Measurements from ENCODE around the gene OMA1. TPM values are rescaled to one million over a fixed set of nuclear protein-coding genes. Genes with fewer than 3 reads are reported as not detected.

Gene OMA1
- polyA plus RNA-seq, 3 donors = 11.2 to 24.5 (median 15.3) TPM

GRCh38 chr1:58548371-58548770 is 1.8 kb upstream of the OMA1 start:
- H3K9ac ChIP-seq (ENCODE audit: insufficient read depth, low read length, poor library complexity, severe bottlenecking) = no peak overlapping the region
- peak overlapping the region; percentile 39 for H2AFZ ChIP-seq (ENCODE audit: insufficient read depth, low read depth, low read length, poor library complexity, severe bottlenecking)
- H3K27ac ChIP-seq (ENCODE audit: low read depth in 1 of 2, low read length in 2 of 2) = peak overlapping the region in 1 of 2 donors; percentile 37
- no peak overlapping the region for H3K4me3 ChIP-seq (replicated peaks in 1 of 3; ENCODE audit: low read depth in 2 of 3, low read length in 3 of 3)
- 0% methylated on average over 1 of the region's 2 CpGs for WGBS (ENCODE audit: insufficient coverage)
- no peaks in the 10 kb centered on the region for H3K27me3 ChIP-seq (ENCODE audit: control insufficient read depth in 2 of 2, insufficient read depth in 2 of 2, low read length in 2 of 2)
- Mint-ChIP-seq H3K36me3 (peaks cover 0 to 2% of the 10 kb centered on the region in 2 donors), H3K4me1 (peaks cover 22% of the 10 kb centered on the region), H3K4me3 (no peak overlapping the region), H3K27ac (no peak overlapping the region), H3K27me3 (ENCODE audit: low read depth in 3 of 3) (peaks cover 0 to 1% (median 0%) of the 10 kb centered on the region in 3 donors), H3K9me3 (no peaks in the 10 kb centered on the region)
- H3K79me2 ChIP-seq (ENCODE audit: insufficient read depth, low read length) = peaks cover 19% of the 10 kb centered on the region
- TF ChIP-seq CTCF (IDR thresholded peaks at IDR 0.05) = no peak
- DNase-seq = peak in 2 of 3 donors; percentile 8 to 12
- H3K9me3 ChIP-seq (replicated peaks in 1 of 2; ENCODE audit: control insufficient read depth in 1 of 2, insufficient read depth in 1 of 2, low read length in 2 of 2) = no peaks in the 10 kb centered on the region
- intact Hi-C loops (cut with micrococcal nuclease) = no loop called here
- no peaks in the 10 kb centered on the region for H4K20me1 ChIP-seq (ENCODE audit: insufficient read depth, low read length)
- no peaks in the 10 kb centered on the region for H3K36me3 ChIP-seq (replicated peaks in 1 of 2; ENCODE audit: control insufficient read depth in 1 of 2, insufficient read depth in 2 of 2, low read length in 2 of 2)
- no peak overlapping the region for H3K4me2 ChIP-seq (replicated peaks; ENCODE audit: extremely low read depth, low read length, poor library complexity, severe bottlenecking)
- peaks cover 10 to 32% of the 10 kb centered on the region in 2 donors for H3K4me1 ChIP-seq (ENCODE audit: control insufficient read depth in 1 of 2, insufficient read depth in 2 of 2, low read length in 2 of 2)

- 3% methylated on average over 20 of the region's 43 CpGs for WGBS (ENCODE audit: insufficient coverage)
- peaks cover 22% of the 10 kb centered on the region for H3K4me1 Mint-ChIP-seq
- Histone ChIP-seq H3K4me1 (ENCODE audit: control insufficient read depth in 1 of 2, insufficient read depth in 2 of 2, low read length in 2 of 2) (peaks cover 10 to 32% of the 10 kb centered on the region in 2 donors), H3K27me3 (ENCODE audit: control insufficient read depth in 2 of 2, insufficient read depth in 2 of 2, low read length in 2 of 2) (no peaks in the 10 kb centered on the region), H3K4me3 (replicated peaks in 1 of 3; ENCODE audit: low read depth in 2 of 3, low read length in 3 of 3) (peak overlapping the region; percentile 56 to 83 (median 75)), H3K9me3 (replicated peaks in 1 of 2; ENCODE audit: control insufficient read depth in 1 of 2, insufficient read depth in 1 of 2, low read length in 2 of 2) (no peaks in the 10 kb centered on the region), H3K4me2 (replicated peaks; ENCODE audit: extremely low read depth, low read length, poor library complexity, severe bottlenecking) (peak overlapping the region; percentile 91), H3K36me3 (replicated peaks in 1 of 2; ENCODE audit: control insufficient read depth in 1 of 2, insufficient read depth in 2 of 2, low read length in 2 of 2) (no peaks in the 10 kb centered on the region), H3K9ac (ENCODE audit: insufficient read depth, low read length, poor library complexity, severe bottlenecking) (peak overlapping the region; percentile 97), H3K79me2 (ENCODE audit: insufficient read depth, low read length) (peaks cover 19% of the 10 kb centered on the region), H2AFZ (ENCODE audit: insufficient read depth, low read depth, low read length, poor library complexity, severe bottlenecking) (peak overlapping the region; percentile 83), H4K20me1 (ENCODE audit: insufficient read depth, low read length) (no peaks in the 10 kb centered on the region), H3K27ac (ENCODE audit: low read depth in 1 of 2, low read length in 2 of 2) (peak overlapping the region; percentile 96 to 97)
- TF ChIP-seq CTCF (IDR thresholded peaks at IDR 0.05) = no peak
- peak overlapping the region; percentile 96 to 98 (median 98) for H3K27ac Mint-ChIP-seq
- H3K27me3 Mint-ChIP-seq (ENCODE audit: low read depth in 3 of 3) = no peaks in the 10 kb centered on the region
- intact Hi-C loops (cut with micrococcal nuclease) = loop anchor here (1.0 to 2.0 kb wide), 2 partner anchors 29 to 30 kb away; no protein-coding TSS in a partner anchor
- peak overlapping the region; percentile 88 to 92 for H3K4me3 Mint-ChIP-seq
- peaks cover 0 to 2% of the 10 kb centered on the region in 2 donors for H3K36me3 Mint-ChIP-seq
- DNase-seq = peak; percentile 56 to 71 (median 71)
- H3K9me3 Mint-ChIP-seq = no peaks in the 10 kb centered on the region
These were observed 671 bp downstream of the OMA1 start for GRCh38 chr1:58545591-58546519.
